ENCODE data around the gene SCYL2. TPM values are rescaled to one million over a fixed set of nuclear protein-coding genes. Genes with fewer than 3 reads are reported as not detected.
A peak's percentile ranks its signal among the peaks of the same experiment; 100 is the strongest.

The SCYL2 gene
- 41.4 and 42.0 TPM in 2 replicates for total RNA-seq (2021)
- long read RNA-seq, full-length matches to known transcripts: 16 of 99 reads
- long read RNA-seq, partial matches to known transcripts: 32 of 99 reads
- long read RNA-seq, other reads (novel, unspliced or antisense): 51 of 99 reads

GRCh38 chr12:100266835-100267602 is at the start of gene SCYL2, which contains the start of gene DEPDC4:
Gene SCYL2 (plus strand): TSS chr12:100267177. CDS start chr12:100282971, 15,794 bp downstream.
Gene DEPDC4 (minus strand): TSS chr12:100267079. CDS start chr12:100267076, 3 bp downstream.
- WGBS (ENCODE audit: extremely low coverage, insufficient read length, low lambda C conversion rate): no CpG with 5 or more reads among the region's 62 CpGs
- H3K36me3 Mint-ChIP-seq (ENCODE audit: insufficient read depth in 1 of 3, low read depth in 3 of 3): peaks cover 0 to 1% (median 0%) of the 10 kb centered on the region in 3 experiments; a peak in 2 of 7 replicates
- Histone ChIP-seq H2AK5ac (ENCODE audit: insufficient read length, low read length) (no peak within 1 kb of the TSS), H2BK20ac (ENCODE audit: low read depth, low read length, poor library complexity, severe bottlenecking) (no peak within 1 kb of the TSS), H3K18ac (ENCODE audit: insufficient read length, low read depth, low read length) (peak within 1 kb of the TSS; percentile 96), H3K4me1 (ENCODE audit: insufficient read depth, low read length) (0 out of 2 replicates have a peak, but pooled peaks cover 6% of the 10 kb centered on the region), H4K91ac (ENCODE audit: insufficient read length, low read depth, low read length) (no peak within 1 kb of the TSS), H3K9me3 (ENCODE audit: control insufficient read depth, low read depth, low read length) (no peaks in the 10 kb centered on the region), H3K79me1 (ENCODE audit: insufficient read depth, low read depth, low read length, poor library complexity, severe bottlenecking) (no peaks in the 10 kb centered on the region), H4K5ac (ENCODE audit: insufficient read length, low read depth, low read length) (no peak within 1 kb of the TSS), H2BK15ac (ENCODE audit: low read depth, low read length) (no peak within 1 kb of the TSS), H3T11ph (ENCODE audit: low read length) (no peak within 1 kb of the TSS), H3K4me2 (ENCODE audit: insufficient read depth, insufficient read length, low read length) (peak within 1 kb of the TSS; percentile 94), H3K23ac (ENCODE audit: insufficient read length, low read depth, low read length) (no peak within 1 kb of the TSS), H2AFZ (ENCODE audit: low read length) (no peak within 1 kb of the TSS), H3K79me2 (ENCODE audit: insufficient read depth, low read length) (peaks cover 9% of the 10 kb centered on the region; the same call in 1 of the 2 replicates), H2BK12ac (ENCODE audit: insufficient read length, low read depth, low read length) (no peak within 1 kb of the TSS), H2BK5ac (ENCODE audit: insufficient read length, low read length) (no peak within 1 kb of the TSS), H3K27me3 (ENCODE audit: insufficient read depth, low read length) (no peaks in the 10 kb centered on the region), H4K8ac (replicated peaks; ENCODE audit: insufficient read length, low read depth, low read length) (no peak within 1 kb of the TSS), H3K4ac (ENCODE audit: low read depth, low read length) (no peak within 1 kb of the TSS), H3K27ac (ENCODE audit: insufficient read length, low read depth, low read length) (peak within 1 kb of the TSS; percentile 59), H3K56ac (ENCODE audit: insufficient read length, low read depth, low read length) (no peak within 1 kb of the TSS), H3K23me2 (ENCODE audit: insufficient read length, low read depth, low read length, poor library complexity, severe bottlenecking) (peaks cover 10% of the 10 kb centered on the region), H3K9ac (ENCODE audit: extremely low read depth, insufficient read length, low read length) (peak within 1 kb of the TSS; percentile 90), H3K14ac (ENCODE audit: insufficient read depth, low read length) (peak within 1 kb of the TSS; percentile 87), H2BK120ac (ENCODE audit: low read depth, low read length, poor library complexity, severe bottlenecking) (no peak within 1 kb of the TSS), H4K20me1 (ENCODE audit: control insufficient read depth, insufficient read depth, insufficient read length) (no peaks in the 10 kb centered on the region)
- DNase-seq: peak; percentile 96
- H3K9me3 Mint-ChIP-seq: no peaks in the 10 kb centered on the region
- no peaks in the 10 kb centered on the region for H3K27me3 Mint-ChIP-seq (ENCODE audit: low read depth)
- peak within 1 kb of the TSS; percentile 98 to 100 (median 99) for H3K27ac Mint-ChIP-seq
- H3K4me1 Mint-ChIP-seq: peaks cover 17 to 18% of the 10 kb centered on the region in 2 experiments
- TF ChIP-seq CTCF (conservative IDR thresholded peaks at IDR 0.05): no peak
- peak within 1 kb of the TSS; percentile 97 to 99 for H3K4me3 Mint-ChIP-seq

All from H9 (cell line).